ENCODE results near the gene LRRC23. TPM values are rescaled to one million over a fixed set of nuclear protein-coding genes. Genes with fewer than 3 reads are reported as not detected.

The LRRC23 gene
- total and polyA plus RNA-seq, 2 donors from 2014 or later: 16.6 to 19.7 TPM

- FAIRE-seq: no peak
- H3K4me1 ChIP-seq (ENCODE audit: control insufficient read depth in 2 of 3, insufficient read depth in 2 of 3, low read depth in 1 of 3, low read length in 3 of 3): no peaks in the 10 kb centered on the region
- no peaks in the 10 kb centered on the region for H3K36me3 ChIP-seq (ENCODE audit: control insufficient read depth in 2 of 3, insufficient read depth in 3 of 3, low read length in 3 of 3)
- intact Hi-C loops (cut with DNase I): no loop called here
- peak in 1 of 5 donors; percentile 25 for DNase-seq
- H3K27ac ChIP-seq (ENCODE audit: low read depth in 2 of 2, low read length in 2 of 2): no peak overlapping the region
- no peak for TF ChIP-seq CTCF (IDR thresholded peaks at IDR 0.05; ENCODE audit: borderline replicate concordance, extremely low read depth, insufficient read depth)
- no peak overlapping the region for H3K9ac ChIP-seq (ENCODE audit: low read length in 3 of 3)
- no peak overlapping the region for H3K4me3 ChIP-seq (ENCODE audit: low read length in 3 of 3)
- no peaks in the 10 kb centered on the region for H3K9me3 ChIP-seq (ENCODE audit: control insufficient read depth in 2 of 3, insufficient read depth in 1 of 3, low read length in 3 of 3)
- H3K27me3 ChIP-seq (ENCODE audit: control insufficient read depth, insufficient read depth, low read length): no peaks in the 10 kb centered on the region
Observed at GRCh38 chr12:6896846-6897435, 7.7 kb upstream of the LRRC23 start.

GRCh38 chr12:6899427-6899826 is 5.2 kb upstream of the LRRC23 start:
- Histone ChIP-seq H3K9me3 (ENCODE audit: control insufficient read depth in 2 of 3, insufficient read depth in 1 of 3, low read length in 3 of 3) (no peaks in the 10 kb centered on the region), H3K4me1 (ENCODE audit: control insufficient read depth in 2 of 3, insufficient read depth in 2 of 3, low read depth in 1 of 3, low read length in 3 of 3) (peaks cover 0 to 5% (median 0%) of the 10 kb centered on the region in 3 donors), H3K4me3 (ENCODE audit: low read length in 3 of 3) (no peak overlapping the region), H3K36me3 (ENCODE audit: control insufficient read depth in 2 of 3, insufficient read depth in 3 of 3, low read length in 3 of 3) (no peaks in the 10 kb centered on the region), H3K9ac (ENCODE audit: low read length in 3 of 3) (no peak overlapping the region), H3K27me3 (ENCODE audit: control insufficient read depth, insufficient read depth, low read length) (no peaks in the 10 kb centered on the region), H3K27ac (ENCODE audit: low read depth in 2 of 2, low read length in 2 of 2) (no peak overlapping the region)
- no peak for TF ChIP-seq CTCF (IDR thresholded peaks at IDR 0.05; ENCODE audit: borderline replicate concordance, extremely low read depth, insufficient read depth)
- DNase-seq (no peak), FAIRE-seq (no peak)
- intact Hi-C loops (cut with DNase I): no loop called here

GRCh38 chr12:6899837-6900519 is 4.6 kb upstream of the LRRC23 start:
- Histone ChIP-seq H3K4me3 (ENCODE audit: low read length in 3 of 3) (no peak overlapping the region), H3K9ac (ENCODE audit: low read length in 3 of 3) (no peak overlapping the region), H3K27me3 (ENCODE audit: control insufficient read depth, insufficient read depth, low read length) (no peaks in the 10 kb centered on the region), H3K4me1 (ENCODE audit: control insufficient read depth in 2 of 3, insufficient read depth in 2 of 3, low read depth in 1 of 3, low read length in 3 of 3) (peaks cover 0 to 8% (median 0%) of the 10 kb centered on the region in 3 donors), H3K36me3 (ENCODE audit: control insufficient read depth in 2 of 3, insufficient read depth in 3 of 3, low read length in 3 of 3) (no peaks in the 10 kb centered on the region), H3K9me3 (ENCODE audit: control insufficient read depth in 2 of 3, insufficient read depth in 1 of 3, low read length in 3 of 3) (no peaks in the 10 kb centered on the region), H3K27ac (ENCODE audit: low read depth in 2 of 2, low read length in 2 of 2) (peak overlapping the region in 1 of 2 donors; percentile 23)
- FAIRE-seq: no peak
- no peak for TF ChIP-seq CTCF (IDR thresholded peaks at IDR 0.05; ENCODE audit: borderline replicate concordance, extremely low read depth, insufficient read depth)
- DNase-seq: peak in 3 of 5 donors; percentile 24 to 85 (median 71)
- intact Hi-C loops (cut with DNase I): no loop called here
